WTC11 (cell line): ENCODE data around the gene KRT86.

Source experiments
- ELF4 ChIP-seq: sonication (generic); formaldehyde crosslinking; IDR thresholded peaks from 2 replicates; pipeline ENCODE4 v1.8.1; 2022; ENCODE audit warnings: low read depth, mild to moderate bottlenecking, moderate library complexity, missing genetic modification reagents
- ETV6 ChIP-seq: sonication (generic); formaldehyde crosslinking; IDR thresholded peaks from 2 replicates; pipeline ENCODE4 v1.8.1; 2022; ENCODE audit warnings: mild to moderate bottlenecking, missing genetic modification reagents
- FOXJ3 ChIP-seq: sonication (generic); formaldehyde crosslinking; IDR thresholded peaks from 2 replicates; pipeline ENCODE4 v1.9.0; 2021; ENCODE audit warnings: missing genetic modification reagents, mild to moderate bottlenecking, borderline replicate concordance
- OVOL2 ChIP-seq: fragments of 250-450 bp; sonication (Bioruptor Pico); IDR thresholded peaks from 2 replicates; pipeline ENCODE4 v1.9.0; 2021; ENCODE audit warnings: mild to moderate bottlenecking, borderline replicate concordance
- TEAD4 ChIP-seq: sonication (generic); formaldehyde crosslinking; IDR thresholded peaks from 2 replicates; pipeline ENCODE4 v1.8.0; 2022; ENCODE audit warnings: mild to moderate bottlenecking, missing genetic modification reagents
- ZNF263 ChIP-seq: sonication (generic); formaldehyde crosslinking; IDR thresholded peaks from 2 replicates; pipeline ENCODE4 v1.8.1; 2022; ENCODE audit warnings: low read depth, mild to moderate bottlenecking, moderate library complexity, missing genetic modification reagents
- TF ChIP-seq, protein P1 (sequence below): sonication (generic); formaldehyde crosslinking; IDR thresholded peaks from 2 replicates; pipeline ENCODE4 v1.8.1; 2023; ENCODE audit warnings: mild to moderate bottlenecking, moderate library complexity, missing genetic modification reagents
- TF ChIP-seq, protein P2 (sequence below): fragments of 200-600 bp; IDR thresholded peaks from 2 replicates; pipeline ENCODE4 v1.8.0; 2022; ENCODE audit warnings: antibody characterized with exemption
- TF ChIP-seq, protein P3 (sequence below): sonication (generic); formaldehyde crosslinking; IDR thresholded peaks from 2 replicates; pipeline ENCODE4 v1.8.1; 2023; ENCODE audit warnings: mild to moderate bottlenecking, missing genetic modification reagents, moderate library complexity
- TF ChIP-seq, protein P4 (sequence below): sonication (generic); formaldehyde crosslinking; IDR thresholded peaks from 2 replicates; pipeline ENCODE4 v1.8.0; 2022; ENCODE audit warnings: mild to moderate bottlenecking, missing genetic modification reagents
- TF ChIP-seq, protein P5 (sequence below): sonication (generic); formaldehyde crosslinking; conservative IDR thresholded peaks from 2 replicates; pipeline ENCODE4 v1.8.1; 2022; ENCODE audit warnings: mild to moderate bottlenecking, missing genetic modification reagents
- TF ChIP-seq, protein P6 (sequence below): sonication (generic); formaldehyde crosslinking; IDR thresholded peaks from 2 replicates; pipeline ENCODE4 v1.8.1; 2023; ENCODE audit warnings: mild to moderate bottlenecking, missing genetic modification reagents, borderline replicate concordance
- TF ChIP-seq, protein P7 (sequence below): sonication (generic); formaldehyde crosslinking; IDR thresholded peaks from 2 replicates; pipeline ENCODE4 v1.8.1; 2022; ENCODE audit warnings: mild to moderate bottlenecking, moderate library complexity, missing genetic modification reagents

DNA sequence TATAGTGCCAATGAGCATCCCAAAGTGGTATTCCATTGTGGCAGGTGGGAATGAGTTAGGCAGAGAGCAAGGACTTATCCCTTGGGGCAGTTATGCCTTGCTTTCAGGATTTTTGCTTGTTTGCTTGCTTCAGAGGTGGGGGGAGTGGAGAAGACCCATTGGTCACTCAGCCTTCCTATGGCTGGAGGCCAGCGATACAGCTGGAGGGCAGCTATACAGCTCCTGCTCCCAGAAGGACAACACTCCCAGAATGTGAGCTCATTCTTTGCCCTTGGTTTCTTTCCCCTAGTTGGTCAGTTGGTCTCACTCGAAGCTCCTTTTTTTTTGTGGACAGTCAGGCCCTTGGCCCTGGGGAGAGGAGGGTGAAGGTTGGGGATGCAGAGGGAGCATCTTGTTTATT, 32.3 kb downstream of the KRT86 start:
- TF ChIP-seq, protein P1, sequence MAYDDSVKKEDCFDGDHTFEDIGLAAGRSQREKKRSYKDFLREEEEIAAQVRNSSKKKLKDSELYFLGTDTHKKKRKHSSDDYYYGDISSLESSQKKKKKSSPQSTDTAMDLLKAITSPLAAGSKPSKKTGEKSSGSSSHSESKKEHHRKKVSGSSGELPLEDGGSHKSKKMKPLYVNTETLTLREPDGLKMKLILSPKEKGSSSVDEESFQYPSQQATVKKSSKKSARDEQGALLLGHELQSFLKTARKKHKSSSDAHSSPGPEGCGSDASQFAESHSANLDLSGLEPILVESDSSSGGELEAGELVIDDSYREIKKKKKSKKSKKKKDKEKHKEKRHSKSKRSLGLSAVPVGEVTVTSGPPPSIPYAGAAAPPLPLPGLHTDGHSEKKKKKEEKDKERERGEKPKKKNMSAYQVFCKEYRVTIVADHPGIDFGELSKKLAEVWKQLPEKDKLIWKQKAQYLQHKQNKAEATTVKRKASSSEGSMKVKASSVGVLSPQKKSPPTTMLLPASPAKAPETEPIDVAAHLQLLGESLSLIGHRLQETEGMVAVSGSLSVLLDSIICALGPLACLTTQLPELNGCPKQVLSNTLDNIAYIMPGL (CRISPR knock-in tag): no peak
- TF ChIP-seq, protein P2, sequence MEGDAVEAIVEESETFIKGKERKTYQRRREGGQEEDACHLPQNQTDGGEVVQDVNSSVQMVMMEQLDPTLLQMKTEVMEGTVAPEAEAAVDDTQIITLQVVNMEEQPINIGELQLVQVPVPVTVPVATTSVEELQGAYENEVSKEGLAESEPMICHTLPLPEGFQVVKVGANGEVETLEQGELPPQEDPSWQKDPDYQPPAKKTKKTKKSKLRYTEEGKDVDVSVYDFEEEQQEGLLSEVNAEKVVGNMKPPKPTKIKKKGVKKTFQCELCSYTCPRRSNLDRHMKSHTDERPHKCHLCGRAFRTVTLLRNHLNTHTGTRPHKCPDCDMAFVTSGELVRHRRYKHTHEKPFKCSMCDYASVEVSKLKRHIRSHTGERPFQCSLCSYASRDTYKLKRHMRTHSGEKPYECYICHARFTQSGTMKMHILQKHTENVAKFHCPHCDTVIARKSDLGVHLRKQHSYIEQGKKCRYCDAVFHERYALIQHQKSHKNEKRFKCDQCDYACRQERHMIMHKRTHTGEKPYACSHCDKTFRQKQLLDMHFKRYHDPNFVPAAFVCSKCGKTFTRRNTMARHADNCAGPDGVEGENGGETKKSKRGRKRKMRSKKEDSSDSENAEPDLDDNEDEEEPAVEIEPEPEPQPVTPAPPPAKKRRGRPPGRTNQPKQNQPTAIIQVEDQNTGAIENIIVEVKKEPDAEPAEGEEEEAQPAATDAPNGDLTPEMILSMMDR: no peak
- TF ChIP-seq, protein P3, sequence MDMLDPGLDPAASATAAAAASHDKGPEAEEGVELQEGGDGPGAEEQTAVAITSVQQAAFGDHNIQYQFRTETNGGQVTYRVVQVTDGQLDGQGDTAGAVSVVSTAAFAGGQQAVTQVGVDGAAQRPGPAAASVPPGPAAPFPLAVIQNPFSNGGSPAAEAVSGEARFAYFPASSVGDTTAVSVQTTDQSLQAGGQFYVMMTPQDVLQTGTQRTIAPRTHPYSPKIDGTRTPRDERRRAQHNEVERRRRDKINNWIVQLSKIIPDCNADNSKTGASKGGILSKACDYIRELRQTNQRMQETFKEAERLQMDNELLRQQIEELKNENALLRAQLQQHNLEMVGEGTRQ (CRISPR knock-in tag): no peak
- TF ChIP-seq, protein P4, sequence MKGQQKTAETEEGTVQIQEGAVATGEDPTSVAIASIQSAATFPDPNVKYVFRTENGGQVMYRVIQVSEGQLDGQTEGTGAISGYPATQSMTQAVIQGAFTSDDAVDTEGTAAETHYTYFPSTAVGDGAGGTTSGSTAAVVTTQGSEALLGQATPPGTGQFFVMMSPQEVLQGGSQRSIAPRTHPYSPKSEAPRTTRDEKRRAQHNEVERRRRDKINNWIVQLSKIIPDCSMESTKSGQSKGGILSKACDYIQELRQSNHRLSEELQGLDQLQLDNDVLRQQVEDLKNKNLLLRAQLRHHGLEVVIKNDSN (CRISPR knock-in tag): no peak
- TF ChIP-seq FOXJ3 (no peak), OVOL2 (CRISPR knock-in tag) (no peak), ZNF263 (CRISPR knock-in tag) (no peak), ELF4 (CRISPR knock-in tag) (no peak), ETV6 (CRISPR knock-in tag) (no peak), TEAD4 (CRISPR knock-in tag) (no peak)
- TF ChIP-seq, protein P5, sequence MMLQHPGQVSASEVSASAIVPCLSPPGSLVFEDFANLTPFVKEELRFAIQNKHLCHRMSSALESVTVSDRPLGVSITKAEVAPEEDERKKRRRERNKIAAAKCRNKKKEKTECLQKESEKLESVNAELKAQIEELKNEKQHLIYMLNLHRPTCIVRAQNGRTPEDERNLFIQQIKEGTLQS (CRISPR knock-in tag): no peak
- TF ChIP-seq, protein P6, sequence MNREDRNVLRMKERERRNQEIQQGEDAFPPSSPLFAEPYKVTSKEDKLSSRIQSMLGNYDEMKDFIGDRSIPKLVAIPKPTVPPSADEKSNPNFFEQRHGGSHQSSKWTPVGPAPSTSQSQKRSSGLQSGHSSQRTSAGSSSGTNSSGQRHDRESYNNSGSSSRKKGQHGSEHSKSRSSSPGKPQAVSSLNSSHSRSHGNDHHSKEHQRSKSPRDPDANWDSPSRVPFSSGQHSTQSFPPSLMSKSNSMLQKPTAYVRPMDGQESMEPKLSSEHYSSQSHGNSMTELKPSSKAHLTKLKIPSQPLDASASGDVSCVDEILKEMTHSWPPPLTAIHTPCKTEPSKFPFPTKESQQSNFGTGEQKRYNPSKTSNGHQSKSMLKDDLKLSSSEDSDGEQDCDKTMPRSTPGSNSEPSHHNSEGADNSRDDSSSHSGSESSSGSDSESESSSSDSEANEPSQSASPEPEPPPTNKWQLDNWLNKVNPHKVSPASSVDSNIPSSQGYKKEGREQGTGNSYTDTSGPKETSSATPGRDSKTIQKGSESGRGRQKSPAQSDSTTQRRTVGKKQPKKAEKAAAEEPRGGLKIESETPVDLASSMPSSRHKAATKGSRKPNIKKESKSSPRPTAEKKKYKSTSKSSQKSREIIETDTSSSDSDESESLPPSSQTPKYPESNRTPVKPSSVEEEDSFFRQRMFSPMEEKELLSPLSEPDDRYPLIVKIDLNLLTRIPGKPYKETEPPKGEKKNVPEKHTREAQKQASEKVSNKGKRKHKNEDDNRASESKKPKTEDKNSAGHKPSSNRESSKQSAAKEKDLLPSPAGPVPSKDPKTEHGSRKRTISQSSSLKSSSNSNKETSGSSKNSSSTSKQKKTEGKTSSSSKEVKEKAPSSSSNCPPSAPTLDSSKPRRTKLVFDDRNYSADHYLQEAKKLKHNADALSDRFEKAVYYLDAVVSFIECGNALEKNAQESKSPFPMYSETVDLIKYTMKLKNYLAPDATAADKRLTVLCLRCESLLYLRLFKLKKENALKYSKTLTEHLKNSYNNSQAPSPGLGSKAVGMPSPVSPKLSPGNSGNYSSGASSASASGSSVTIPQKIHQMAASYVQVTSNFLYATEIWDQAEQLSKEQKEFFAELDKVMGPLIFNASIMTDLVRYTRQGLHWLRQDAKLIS (CRISPR knock-in tag): no peak
- TF ChIP-seq, protein P7, sequence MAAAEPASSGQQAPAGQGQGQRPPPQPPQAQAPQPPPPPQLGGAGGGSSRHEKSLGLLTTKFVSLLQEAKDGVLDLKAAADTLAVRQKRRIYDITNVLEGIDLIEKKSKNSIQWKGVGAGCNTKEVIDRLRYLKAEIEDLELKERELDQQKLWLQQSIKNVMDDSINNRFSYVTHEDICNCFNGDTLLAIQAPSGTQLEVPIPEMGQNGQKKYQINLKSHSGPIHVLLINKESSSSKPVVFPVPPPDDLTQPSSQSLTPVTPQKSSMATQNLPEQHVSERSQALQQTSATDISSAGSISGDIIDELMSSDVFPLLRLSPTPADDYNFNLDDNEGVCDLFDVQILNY (CRISPR knock-in tag): no peak
